H9 (cell line): ENCODE measurements around the gene WFIKKN2. TPM values are rescaled to one million over a fixed set of nuclear protein-coding genes. Genes with fewer than 3 reads are reported as not detected.

ENCODE experiments used
- DNase-seq: peaks from one replicate; pipeline ENCODE4 v3.0.0-alpha.2; 2017
- H2AFZ ChIP-seq: one replicate; pipeline ENCODE4 v1.6.1; 2013; ENCODE audit warnings: mild to moderate bottlenecking, low read length, control low read depth, moderate library complexity
- H2AK5ac ChIP-seq: 2 replicates; pipeline ENCODE4 v1.6.1; 2013; ENCODE audit warnings: low read length, control low read depth, mixed read lengths; ENCODE audit not compliant: insufficient read length
- H2BK120ac ChIP-seq: one replicate; pipeline ENCODE4 v1.6.1; 2013; ENCODE audit warnings: low read depth, mild to moderate bottlenecking, low read length, control low read depth, inconsistent platforms; ENCODE audit not compliant: poor library complexity, severe bottlenecking
- H2BK12ac ChIP-seq: 2 replicates; pipeline ENCODE4 v1.6.1; 2013; ENCODE audit warnings: low read length, control low read depth, mixed read lengths, low read depth; ENCODE audit not compliant: insufficient read length
- H2BK15ac ChIP-seq: 2 replicates; pipeline ENCODE4 v1.6.1; 2013; ENCODE audit warnings: low read depth, low read length, control low read depth
- H2BK20ac ChIP-seq: one replicate; pipeline ENCODE4 v1.6.1; 2013; ENCODE audit warnings: low read depth, mild to moderate bottlenecking, low read length, control low read depth, inconsistent platforms; ENCODE audit not compliant: poor library complexity, severe bottlenecking
- H2BK5ac ChIP-seq: 2 replicates; pipeline ENCODE4 v1.6.1; 2013; ENCODE audit warnings: low read length, control low read depth, mixed read lengths; ENCODE audit not compliant: insufficient read length
- H3K14ac ChIP-seq: 2 replicates; pipeline ENCODE4 v1.6.1; 2013; ENCODE audit warnings: low read length, control low read depth; ENCODE audit not compliant: insufficient read depth
- H3K18ac ChIP-seq: 2 replicates; pipeline ENCODE4 v1.6.1; 2013; ENCODE audit warnings: low read depth, mild to moderate bottlenecking, mixed read lengths, low read length, control low read depth; ENCODE audit not compliant: insufficient read length
- H3K23ac ChIP-seq: 2 replicates; pipeline ENCODE4 v1.6.1; 2013; ENCODE audit warnings: low read length, control low read depth, mixed read lengths, low read depth; ENCODE audit not compliant: insufficient read length
- H3K23me2 ChIP-seq: 2 replicates; pipeline ENCODE4 v1.6.1; 2013; ENCODE audit warnings: low read depth, mild to moderate bottlenecking, mixed read lengths, low read length, control low read depth; ENCODE audit not compliant: insufficient read length, poor library complexity, severe bottlenecking
- H3K27ac ChIP-seq: 2 replicates; pipeline ENCODE4 v1.5.1; 2013; ENCODE audit warnings: low read length, control low read depth, mixed read lengths, low read depth; ENCODE audit not compliant: insufficient read length
- H3K27me3 ChIP-seq: 2 replicates; pipeline ENCODE4 v1.6.1; 2013; ENCODE audit warnings: low read length, control low read depth, inconsistent platforms; ENCODE audit not compliant: insufficient read depth
- H3K4ac ChIP-seq: 2 replicates; pipeline ENCODE4 v1.6.1; 2013; ENCODE audit warnings: low read depth, mild to moderate bottlenecking, control low read depth, inconsistent platforms, low read length, moderate library complexity
- H3K4me1 ChIP-seq: 2 replicates; pipeline ENCODE4 v1.6.1; 2013; ENCODE audit warnings: low read length, control low read depth, inconsistent platforms; ENCODE audit not compliant: insufficient read depth
- H3K4me2 ChIP-seq: 2 replicates; pipeline ENCODE4 v1.6.1; 2013; ENCODE audit warnings: low read length, control low read depth, mixed read lengths; ENCODE audit not compliant: insufficient read length, insufficient read depth
- H3K56ac ChIP-seq: 2 replicates; pipeline ENCODE4 v1.6.1; 2013; ENCODE audit warnings: low read depth, mild to moderate bottlenecking, mixed read lengths, low read length, control low read depth; ENCODE audit not compliant: insufficient read length
- H3K79me1 ChIP-seq: 2 replicates; pipeline ENCODE4 v1.6.1; 2013; ENCODE audit warnings: low read depth, mild to moderate bottlenecking, moderate library complexity, low read length, control low read depth, inconsistent platforms; ENCODE audit not compliant: insufficient read depth, poor library complexity, severe bottlenecking
- H3K79me2 ChIP-seq: 2 replicates; pipeline ENCODE4 v1.6.1; 2013; ENCODE audit warnings: low read length, control low read depth, inconsistent platforms; ENCODE audit not compliant: insufficient read depth
- H3K9ac ChIP-seq: 2 replicates; pipeline ENCODE4 v1.6.1; 2013; ENCODE audit warnings: low read length, control low read depth, mixed read lengths; ENCODE audit not compliant: insufficient read length; ENCODE audit errors: extremely low read depth
- H3K9me3 ChIP-seq: one replicate; pipeline ENCODE4 v1.6.1; 2013; ENCODE audit warnings: low read depth, low read length, inconsistent platforms; ENCODE audit not compliant: control insufficient read depth
- H3T11ph ChIP-seq: one replicate; pipeline ENCODE4 v1.6.1; 2013; ENCODE audit warnings: mild to moderate bottlenecking, low read length, control low read depth, inconsistent platforms
- H4K20me1 ChIP-seq: one replicate; pipeline ENCODE4 v1.6.1; 2013; ENCODE audit not compliant: control insufficient read depth, insufficient read length, insufficient read depth
- H4K5ac ChIP-seq: 2 replicates; pipeline ENCODE4 v1.6.1; 2013; ENCODE audit warnings: low read depth, mild to moderate bottlenecking, mixed read lengths, low read length, control low read depth; ENCODE audit not compliant: insufficient read length
- H4K8ac ChIP-seq: replicated peaks from 2 replicates; pipeline ENCODE4 v1.6.1; 2013; ENCODE audit warnings: low read length, control low read depth, mixed read lengths, low read depth; ENCODE audit not compliant: insufficient read length
- H4K91ac ChIP-seq: 2 replicates; pipeline ENCODE4 v1.6.1; 2013; ENCODE audit warnings: low read depth, mild to moderate bottlenecking, moderate library complexity, mixed read lengths, low read length, control low read depth; ENCODE audit not compliant: insufficient read length
- H3K27ac Mint-ChIP-seq, 3 experiments: 2 replicates in 2 of 3; 3 replicates in 1 of 3; pipeline ENCODE4 v1.8.0; 2020 to 2021; ENCODE audit warnings: mixed read lengths in 3 of 3, mild to moderate bottlenecking in 1 of 3, moderate library complexity in 1 of 3
- H3K27me3 Mint-ChIP-seq: 2 replicates; pipeline ENCODE4 v1.8.0; 2021; ENCODE audit warnings: low read depth, mild to moderate bottlenecking, moderate library complexity, mixed read lengths
- H3K36me3 Mint-ChIP-seq, 3 experiments: 2 replicates in 2 of 3; 3 replicates in 1 of 3; pipeline ENCODE4 v1.8.0; 2020 to 2021; ENCODE audit warnings: low read depth in 3 of 3, mixed read lengths in 3 of 3; ENCODE audit not compliant: insufficient read depth in 1 of 3
- H3K4me1 Mint-ChIP-seq, 2 experiments: 2 replicates each; pipeline ENCODE4 v1.8.0; 2020; ENCODE audit warnings: mixed read lengths in 2 of 2
- H3K4me3 Mint-ChIP-seq, 2 experiments: 2 replicates in 1 of 2; 3 replicates in 1 of 2; pipeline ENCODE4 v1.8.0; 2020 to 2021; ENCODE audit warnings: mild to moderate bottlenecking in 2 of 2, mixed read lengths in 2 of 2, moderate library complexity in 1 of 2
- H3K9me3 Mint-ChIP-seq, 2 experiments: 2 replicates in 1 of 2; 3 replicates in 1 of 2; pipeline ENCODE4 v1.8.0; 2020; ENCODE audit warnings: mild to moderate bottlenecking in 2 of 2, mixed read lengths in 2 of 2, moderate library complexity in 1 of 2
- CTCF ChIP-seq: fragments of 200-600 bp; sonication (generic); conservative IDR thresholded peaks from 3 replicates; pipeline ENCODE4 v1.8.0; 2021; ENCODE audit warnings: antibody characterized with exemption, mild to moderate bottlenecking
- WGBS: extraction: QIAGEN DNeasy Blood & Tissue Kit; methylation state at CpG from one replicate; pipeline ENCODE4 v1.1.7; 2013; ENCODE audit warnings: missing lambda C conversion rate, low lambda C conversion rate, mixed read lengths; ENCODE audit not compliant: insufficient read length; ENCODE audit errors: extremely low coverage; 5-methylcytosine and 5-hydroxymethylcytosine counted together
- total RNA-seq: library from RNA; stranded (reverse); gene quantifications from 2 replicates; pipeline ENCODE4 v1.2.1, GENCODE V29; 2021

WFIKKN2 gene
- total RNA-seq, 1 experiment from 2014 or later: 1.1 TPM

- no peak overlapping the region for H2AK5ac ChIP-seq
- no peak overlapping the region for H3K56ac ChIP-seq
- H3K79me2 ChIP-seq: no peaks in the 10 kb centered on the region
- no peak overlapping the region for H4K8ac ChIP-seq
- H2AFZ ChIP-seq: peak overlapping the region; percentile 52
- WGBS: no CpG with 5 or more reads among the region's 6 CpGs
- H2BK5ac ChIP-seq: no peak overlapping the region
- H3K9me3 ChIP-seq: no peaks in the 10 kb centered on the region
- H3K4me3 Mint-ChIP-seq: no peak overlapping the region
- no peak overlapping the region for H3K4me2 ChIP-seq
- peak; percentile 50 for DNase-seq
- H3K36me3 Mint-ChIP-seq: no peaks in the 10 kb centered on the region; a peak in 1 of 7 replicates
- no peak overlapping the region for H3K14ac ChIP-seq
- no peaks in the 10 kb centered on the region for H3K79me1 ChIP-seq
- H4K20me1 ChIP-seq: no peaks in the 10 kb centered on the region
- H3K27ac ChIP-seq: no peak overlapping the region
- TF ChIP-seq CTCF: no peak
- peaks cover 3% of the 10 kb centered on the region for H3K23me2 ChIP-seq
- no peak overlapping the region for H3K23ac ChIP-seq
- no peaks in the 10 kb centered on the region for H3K27me3 ChIP-seq
- H4K91ac ChIP-seq: no peak overlapping the region
- H2BK120ac ChIP-seq: no peak overlapping the region
- H3K9me3 Mint-ChIP-seq: no peaks in the 10 kb centered on the region
- no peak overlapping the region for H3K4ac ChIP-seq
- no peak overlapping the region for H2BK20ac ChIP-seq
- peaks cover 8% of the 10 kb centered on the region; the same call in 1 of the 2 replicates for H3K4me1 ChIP-seq
- no peak overlapping the region for H3T11ph ChIP-seq
- H3K18ac ChIP-seq: peak overlapping the region; percentile 83
- H2BK15ac ChIP-seq: no peak overlapping the region
- H3K9ac ChIP-seq: no peak overlapping the region
- no peak overlapping the region for H4K5ac ChIP-seq
- H2BK12ac ChIP-seq: no peak overlapping the region
- peaks cover 40 to 57% of the 10 kb centered on the region in 2 experiments for H3K4me1 Mint-ChIP-seq
- peak overlapping the region; percentile 25 to 76 (median 68); a peak in 6 of 7 replicates for H3K27ac Mint-ChIP-seq
- H3K27me3 Mint-ChIP-seq: no peaks in the 10 kb centered on the region; the same call in none of the 2 replicates
Measured at GRCh38 chr17:50829332-50829731, 6.1 kb upstream of the WFIKKN2 start.
